Stomach (tissue), 9 donors: Measurements from ENCODE around the gene AP1S2. TPM values are rescaled to one million over a fixed set of nuclear protein-coding genes. Genes with fewer than 3 reads are reported as not detected.

Source experiments
- DNase-seq, 2 donors: peaks; one replicate each; pipeline versions ENCODE4 v3.0.0 to v3.0.0-alpha.2; 2013 to 2019
- H3K27ac ChIP-seq, 5 donors: fragments of 200-600 bp in 4 of 5; sonication (generic) in 4 of 5; one replicate each; pipeline ENCODE4 v1.5.1; 2013 to 2019; ENCODE audit warnings: mild to moderate bottlenecking in 1 of 5, moderate library complexity in 1 of 5
- H3K27me3 ChIP-seq, 3 donors: fragments of 200-600 bp; sonication (generic); one replicate each; pipeline ENCODE4 v1.5.1; 2017 to 2019; ENCODE audit warnings: mixed run types in 1 of 3
- H3K36me3 ChIP-seq, 4 donors: fragments of 200-600 bp; sonication (generic); 1 replicate in 3 of 4; 2 replicates in 1 of 4; pipeline ENCODE4 v1.5.1; 2016 to 2019
- H3K4me1 ChIP-seq, 4 donors: fragments of 200-600 bp; sonication (generic); one replicate each; pipeline ENCODE4 v1.5.1; 2016 to 2019
- H3K4me3 ChIP-seq, 4 donors: fragments of 200-600 bp; sonication (generic) in 3 of 4; one replicate each; pipeline ENCODE4 v1.5.1; 2016 to 2019; ENCODE audit warnings: mild to moderate bottlenecking in 1 of 4
- H3K9me3 ChIP-seq, 4 donors: fragments of 200-600 bp; sonication (generic); one replicate each; pipeline ENCODE4 v1.5.1; 2016 to 2019
- EP300 ChIP-seq: sonication (generic); formaldehyde crosslinking; IDR thresholded peaks from one replicate; pipeline ENCODE4 v1.6.1; 2017; ENCODE audit warnings: antibody characterized with exemption
- POLR2A ChIP-seq, 4 donors: fragments of 450-650 bp; IDR thresholded peaks; one replicate each; pipeline ENCODE4 v1.6.1; 2016; ENCODE audit warnings: antibody characterized with exemption in 4 of 4, control low read depth in 2 of 4, mild to moderate bottlenecking in 1 of 4, moderate library complexity in 1 of 4
- POLR2AphosphoS5 ChIP-seq, 3 donors: sonication (generic); formaldehyde crosslinking; IDR thresholded peaks; one replicate each; pipeline ENCODE4 v1.6.1; 2016; ENCODE audit warnings: antibody characterized with exemption in 3 of 3
- WGBS, 5 donors: extraction: QIAGEN DNeasy Blood & Tissue Kit in 3 of 5; methylation state at CpG; one replicate each; pipeline versions ENCODE4 v1.1.5 to v1.1.7; 2013 to 2018; 5-methylcytosine and 5-hydroxymethylcytosine counted together
- intact Hi-C: fragments of 100-400 bp; cut with DNase I; formaldehyde crosslinking; loops from one replicate; pipeline ENCODE4 v1.15.1; 2023; ENCODE audit warnings: low total_unique reads
- polyA plus RNA-seq, 3 donors: library from polyadenylated mRNA; stranded (reverse); fragments of 200-250 nt; gene quantifications; one replicate each; pipeline ENCODE4 v1.2.3, GENCODE V29; 2013
- total RNA-seq, 5 donors: library from RNA; depleted of rRNA; stranded (reverse); fragments of >200 nt; gene quantifications; one replicate each; pipeline versions ENCODE4 v1.1.0 to v1.2.3, GENCODE V29; 2014 to 2016
- TF ChIP-seq, protein P1 (sequence below), 7 experiments: fragments of 450-650 bp in 4 of 7; fragments of 200-600 bp in 3 of 7; sonication (generic) in 3 of 7; IDR thresholded peaks; one replicate each; pipeline ENCODE4 v1.5.1; 2016 to 2019; ENCODE audit warnings: antibody characterized with exemption in 7 of 7, control low read depth in 2 of 7, mild to moderate bottlenecking in 1 of 7
- donor health status: healthy with polysubstance abuse.
- donor health status: Bipolar disorder and iron deficiency.
- donor health status: healthy.

The AP1S2 gene
- total and polyA plus RNA-seq, 8 donors: 8.1 to 146 (median 18.2) TPM

DNA sequence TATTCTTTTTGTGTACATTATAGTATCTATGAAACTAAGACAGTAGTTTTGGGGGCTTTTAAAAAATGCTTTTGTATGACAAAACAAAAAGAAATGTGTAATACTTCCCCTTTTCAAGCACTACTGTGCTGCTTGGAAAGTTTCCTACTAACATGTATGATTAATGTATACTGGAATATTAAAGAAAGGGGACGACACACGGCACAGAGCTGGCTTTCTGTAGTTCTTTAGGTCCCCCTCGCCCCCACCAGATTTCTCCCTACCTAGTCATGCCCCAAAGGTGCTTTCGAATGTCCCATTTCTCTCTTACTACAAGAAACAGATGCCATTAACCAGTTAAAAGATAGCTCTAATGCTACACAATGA lies 1.6 kb upstream of the AP1S2 start:
- TF ChIP-seq POLR2A (IDR thresholded peaks at IDR 0.05): no peak
- no peak for TF ChIP-seq EP300
- TF ChIP-seq, protein P1, sequence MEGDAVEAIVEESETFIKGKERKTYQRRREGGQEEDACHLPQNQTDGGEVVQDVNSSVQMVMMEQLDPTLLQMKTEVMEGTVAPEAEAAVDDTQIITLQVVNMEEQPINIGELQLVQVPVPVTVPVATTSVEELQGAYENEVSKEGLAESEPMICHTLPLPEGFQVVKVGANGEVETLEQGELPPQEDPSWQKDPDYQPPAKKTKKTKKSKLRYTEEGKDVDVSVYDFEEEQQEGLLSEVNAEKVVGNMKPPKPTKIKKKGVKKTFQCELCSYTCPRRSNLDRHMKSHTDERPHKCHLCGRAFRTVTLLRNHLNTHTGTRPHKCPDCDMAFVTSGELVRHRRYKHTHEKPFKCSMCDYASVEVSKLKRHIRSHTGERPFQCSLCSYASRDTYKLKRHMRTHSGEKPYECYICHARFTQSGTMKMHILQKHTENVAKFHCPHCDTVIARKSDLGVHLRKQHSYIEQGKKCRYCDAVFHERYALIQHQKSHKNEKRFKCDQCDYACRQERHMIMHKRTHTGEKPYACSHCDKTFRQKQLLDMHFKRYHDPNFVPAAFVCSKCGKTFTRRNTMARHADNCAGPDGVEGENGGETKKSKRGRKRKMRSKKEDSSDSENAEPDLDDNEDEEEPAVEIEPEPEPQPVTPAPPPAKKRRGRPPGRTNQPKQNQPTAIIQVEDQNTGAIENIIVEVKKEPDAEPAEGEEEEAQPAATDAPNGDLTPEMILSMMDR (IDR thresholded peaks at IDR 0.05): no peak
- no peak for TF ChIP-seq POLR2AphosphoS5 (IDR thresholded peaks at IDR 0.05)
- no peaks in the 10 kb centered on the region for H3K9me3 ChIP-seq
- 34 to 70% (median 58%) methylated on average over 4 of the region's 4 CpGs for WGBS, 5 donors
- peaks cover 0 to 30% (median 14%) of the 10 kb centered on the region in 4 donors for H3K4me1 ChIP-seq
- DNase-seq: no peak
- intact Hi-C loops: no loop called here
- no peak overlapping the region for H3K4me3 ChIP-seq
- H3K27ac ChIP-seq: peak overlapping the region in 3 of 5 donors; percentile 7 to 95 (median 85)
- peaks cover 0 to 12% (median 0%) of the 10 kb centered on the region in 3 donors for H3K27me3 ChIP-seq
- H3K36me3 ChIP-seq: no peaks in the 10 kb centered on the region

DNA sequence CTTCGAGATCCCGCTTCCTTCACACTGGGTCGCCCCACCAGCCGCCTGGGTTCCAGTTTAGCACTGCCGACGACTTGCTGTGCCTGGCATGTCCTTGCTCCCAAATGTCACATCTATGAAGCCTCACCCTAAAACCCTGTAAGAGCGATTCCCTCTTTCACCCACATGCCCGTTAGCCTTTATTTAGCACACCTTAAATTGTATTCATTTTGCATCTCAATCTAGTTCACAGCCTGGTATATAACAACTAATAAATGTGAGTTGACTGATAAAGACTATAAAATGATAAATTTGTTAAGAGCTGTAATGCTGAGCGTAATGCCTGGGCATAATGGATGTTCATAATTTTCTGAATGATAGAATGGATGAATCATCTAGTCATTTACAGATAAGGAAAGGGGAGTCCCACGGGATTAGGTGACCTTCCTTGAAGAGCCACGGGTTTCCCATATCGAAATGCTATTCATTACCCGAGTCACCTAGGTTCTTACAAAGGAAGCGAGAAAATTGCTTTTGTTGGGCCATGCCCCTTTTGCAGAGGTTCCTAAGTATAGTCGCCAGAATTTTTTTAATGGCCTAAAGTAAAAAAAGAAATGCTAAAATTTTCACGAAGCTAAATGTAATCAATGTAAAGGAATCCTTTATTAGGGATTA lies 1.1 kb upstream of the AP1S2 start:
- TF ChIP-seq POLR2AphosphoS5 (IDR thresholded peaks at IDR 0.05) (no peak), POLR2A (IDR thresholded peaks at IDR 0.05) (no peak), EP300 (no peak)
- TF ChIP-seq, protein P1 (IDR thresholded peaks at IDR 0.05): no peak
- Histone ChIP-seq H3K27ac (peak overlapping the region; percentile 79 to 97 (median 85)), H3K9me3 (no peaks in the 10 kb centered on the region), H3K4me3 (peak overlapping the region; percentile 69 to 86 (median 77)), H3K27me3 (peaks cover 0 to 10% (median 0%) of the 10 kb centered on the region in 3 donors), H3K4me1 (peaks cover 0 to 30% (median 14%) of the 10 kb centered on the region in 4 donors), H3K36me3 (no peaks in the 10 kb centered on the region)
- 11 to 25% (median 13%) methylated on average over 12 to 16 of the region's 16 CpGs for WGBS, 5 donors
- DNase-seq: peak in 1 of 2 donors; percentile 12
- intact Hi-C loops: no loop called here

DNA sequence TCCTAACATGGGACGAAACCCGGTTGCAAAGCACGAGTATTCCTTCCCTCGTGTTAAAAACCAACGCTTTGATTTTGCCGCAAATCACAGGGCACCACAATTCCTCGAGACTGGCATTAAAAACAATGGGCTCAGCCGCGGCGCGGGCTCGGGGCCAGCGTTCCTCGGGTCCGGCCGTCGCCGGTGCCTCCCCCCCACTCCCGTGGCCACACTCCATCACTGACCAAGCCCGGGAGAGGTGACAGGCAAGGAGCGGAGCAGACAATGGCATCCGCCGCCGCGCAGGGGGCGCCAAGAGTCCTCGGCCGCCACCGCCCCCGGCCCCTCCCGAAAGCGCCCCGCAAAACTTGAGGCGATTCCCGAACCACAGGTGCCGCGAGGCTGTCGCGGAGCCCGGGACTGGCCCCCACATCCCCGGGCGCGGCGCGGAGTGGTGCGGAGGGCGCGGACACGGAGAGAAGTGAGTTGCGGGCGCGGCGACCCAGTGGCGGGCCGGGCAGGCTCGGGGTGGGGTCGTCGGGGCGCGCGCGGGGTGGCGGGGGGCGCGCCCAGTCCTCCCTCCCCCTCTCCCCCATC lies 445 bp downstream of the AP1S2 start:
- intact Hi-C loops: no loop called here
- H3K4me3 ChIP-seq: peak overlapping the region; percentile 69 to 86 (median 77)
- DNase-seq: peak; percentile 38 to 72

DNA sequence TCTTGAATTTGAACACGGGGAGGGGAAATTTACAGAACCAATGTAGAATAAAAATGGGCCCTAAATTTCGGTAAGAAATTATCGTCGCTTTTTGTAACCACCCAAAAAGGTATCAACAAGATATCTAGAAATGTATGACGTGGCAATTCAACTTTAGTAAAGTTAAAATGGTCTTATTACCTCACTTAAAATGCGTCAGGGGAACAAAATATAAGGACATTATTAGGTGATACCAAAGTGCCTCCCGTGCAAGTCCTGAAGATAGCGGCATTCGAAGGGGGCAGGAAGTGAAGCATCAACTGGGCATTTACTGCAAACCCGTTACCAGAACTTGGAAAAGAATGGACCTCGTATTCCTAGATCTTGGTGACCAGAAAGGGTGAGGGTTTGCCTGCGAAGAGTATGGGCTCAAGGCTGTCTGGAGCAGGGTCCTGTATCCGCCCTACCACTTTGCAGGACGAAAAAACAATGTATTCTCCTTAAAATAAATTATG lies 980 bp downstream of the AP1S2 start:
- Histone ChIP-seq H3K4me1 (peaks cover 0 to 30% (median 14%) of the 10 kb centered on the region in 4 donors), H3K27me3 (peaks cover 0 to 10% (median 0%) of the 10 kb centered on the region in 3 donors), H3K27ac (peak overlapping the region in 3 of 5 donors; percentile 83 to 97 (median 95)), H3K9me3 (no peaks in the 10 kb centered on the region), H3K4me3 (peak overlapping the region; percentile 69 to 86 (median 77)), H3K36me3 (no peaks in the 10 kb centered on the region)
- intact Hi-C loops: no loop called here
- TF ChIP-seq POLR2A (IDR thresholded peaks at IDR 0.05) (no peak), POLR2AphosphoS5 (IDR thresholded peaks at IDR 0.05) (no peak), EP300 (no peak)
- TF ChIP-seq, protein P1 (IDR thresholded peaks at IDR 0.05): no peak
- DNase-seq: no peak
- WGBS, 5 donors: 23 to 31% (median 26%) methylated on average over 14 of the region's 14 CpGs

More for the DNA sequence above, 445 bp downstream of the AP1S2 start:
- H3K36me3 ChIP-seq: no peaks in the 10 kb centered on the region
- TF ChIP-seq EP300: no peak
- TF ChIP-seq POLR2A (IDR thresholded peaks at IDR 0.05): no peak
- TF ChIP-seq, protein P1 (IDR thresholded peaks at IDR 0.05): peak in 1 of 7 experiments; percentile 17
- no peak for TF ChIP-seq POLR2AphosphoS5 (IDR thresholded peaks at IDR 0.05)
- no peaks in the 10 kb centered on the region for H3K9me3 ChIP-seq
- peak overlapping the region; percentile 59 to 97 (median 85) for H3K27ac ChIP-seq
- WGBS, 5 donors: 0 to 2% (median 1%) methylated on average over 6 to 53 of the region's 65 CpGs
- H3K27me3 ChIP-seq: peaks cover 0 to 10% (median 0%) of the 10 kb centered on the region in 3 donors
- peaks cover 0 to 30% (median 14%) of the 10 kb centered on the region in 4 donors for H3K4me1 ChIP-seq
